Stimulated activated naive CD4-positive, alpha-beta T cell treated with Interleukin-2 at 50 U/mL for 16 hours (primary cell): ENCODE measurements around the gene LGALS8.

Experiments used
- DNase-seq: peaks from one replicate; lab custom pipeline; 2025; lab: John Stamatoyannopoulos, UW

Gene LGALS8

DNA sequence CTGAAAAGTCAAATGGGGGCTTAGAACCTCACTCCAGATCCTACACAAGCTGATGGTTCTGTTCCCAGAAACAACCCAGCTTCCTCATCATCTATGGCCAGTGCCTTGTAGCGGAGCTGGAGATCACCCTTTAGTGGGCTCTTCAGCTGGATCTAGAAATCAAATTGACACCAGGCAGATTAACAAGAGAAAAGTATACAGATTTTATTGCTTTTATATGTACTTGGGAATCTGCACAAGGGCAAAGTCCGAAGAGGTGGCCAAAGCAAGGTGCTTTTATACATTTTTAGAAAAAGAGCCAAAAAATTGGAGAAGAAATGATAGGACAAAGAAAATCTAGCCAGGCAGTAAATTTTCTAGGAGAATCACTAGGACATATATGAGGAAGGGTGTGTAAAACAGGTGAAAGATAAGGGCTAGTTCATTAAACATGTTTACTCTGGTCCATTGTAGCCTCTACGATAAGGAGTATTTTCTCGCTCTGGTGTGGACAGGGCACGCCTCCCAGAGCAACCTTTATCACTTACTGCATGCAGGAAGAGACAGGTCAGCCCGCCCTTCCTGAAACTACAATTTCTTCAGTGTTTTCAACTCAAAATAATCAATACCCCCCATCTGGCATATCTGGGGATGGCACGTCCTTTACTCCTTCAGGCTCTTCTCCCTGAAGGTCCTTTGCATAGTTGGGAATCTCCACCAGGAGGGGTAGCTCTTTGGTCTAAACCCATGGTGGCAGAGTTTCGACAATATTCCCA is 14.0 kb upstream of the LGALS8 start:
- DNase-seq = no peak

DNA sequence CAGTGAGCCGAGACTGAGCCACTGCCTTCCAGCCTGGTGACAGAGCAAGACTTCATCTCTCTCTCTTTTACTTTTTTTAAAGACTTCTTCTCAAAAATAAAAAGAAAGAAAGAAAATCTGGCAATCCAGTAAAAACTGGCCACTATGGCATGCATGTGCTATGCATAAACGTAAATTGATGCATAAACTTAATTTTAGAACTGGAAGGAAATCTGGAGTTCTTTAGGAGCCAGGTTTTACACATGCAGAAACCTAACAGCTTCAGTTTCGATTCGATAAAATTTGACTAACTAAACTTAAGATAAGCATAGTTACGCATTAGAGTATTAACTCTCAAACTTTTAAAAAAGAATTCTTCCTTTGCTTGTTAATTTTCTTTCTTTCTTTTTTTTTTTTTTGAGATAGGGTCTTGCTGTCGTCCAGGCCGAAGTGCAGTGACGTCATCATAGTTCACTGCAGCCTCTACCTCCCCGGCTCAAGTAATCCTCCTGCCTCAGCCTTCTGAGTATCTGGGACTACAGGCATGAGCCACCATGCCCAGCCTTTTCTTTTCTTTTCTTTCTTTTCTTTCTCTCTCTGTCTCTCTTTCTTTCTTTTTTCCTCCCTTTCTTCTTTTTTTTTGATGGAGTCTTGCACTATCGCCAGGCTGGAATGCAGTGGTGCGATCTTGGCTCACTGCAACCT is 11.9 kb upstream of the LGALS8 start:
- no peak for DNase-seq

- no peak for DNase-seq
Observed at GRCh38 chr1:236514703-236515442, 8.9 kb upstream of the LGALS8 start.

GRCh38 chr1:236515443-236515958 is 8.3 kb upstream of the LGALS8 start:
- DNase-seq = no peak

DNA sequence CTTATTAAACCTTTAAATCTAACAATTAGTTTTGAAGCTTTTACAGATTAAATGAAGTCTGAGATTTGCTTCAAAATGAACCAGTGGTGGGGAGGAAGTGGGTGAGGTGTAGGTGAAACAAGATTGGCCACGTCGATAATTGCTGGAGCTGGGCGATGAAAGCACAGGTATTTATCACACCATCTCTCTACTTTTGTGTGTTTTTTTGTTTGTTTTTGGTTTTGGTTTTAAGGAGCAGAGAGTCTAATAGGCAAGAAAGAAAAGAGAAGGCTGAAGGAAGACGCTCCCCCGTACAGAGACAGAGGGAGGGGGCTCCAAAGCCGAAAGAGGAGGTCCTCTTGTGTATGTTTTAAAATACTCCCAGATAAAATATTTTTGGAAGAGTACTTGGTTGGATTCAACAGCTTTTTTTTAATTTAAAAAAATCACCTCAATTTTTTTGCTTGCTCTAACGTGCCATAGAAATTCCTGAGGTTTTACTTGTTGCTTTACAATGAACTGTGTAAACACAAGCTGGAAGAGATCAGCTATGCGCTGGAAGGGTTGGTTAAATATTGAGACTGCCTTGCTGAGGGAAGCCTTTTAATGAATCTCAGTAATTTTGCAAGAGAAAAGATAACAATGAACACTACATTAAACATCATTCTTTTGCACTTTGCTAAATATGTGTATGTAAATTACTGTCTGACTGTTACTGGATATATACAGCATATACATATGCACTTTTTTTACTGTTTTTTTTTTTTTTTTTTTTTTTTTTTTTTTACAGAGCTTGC is 6.7 kb upstream of the LGALS8 start:
- DNase-seq = no peak

DNA sequence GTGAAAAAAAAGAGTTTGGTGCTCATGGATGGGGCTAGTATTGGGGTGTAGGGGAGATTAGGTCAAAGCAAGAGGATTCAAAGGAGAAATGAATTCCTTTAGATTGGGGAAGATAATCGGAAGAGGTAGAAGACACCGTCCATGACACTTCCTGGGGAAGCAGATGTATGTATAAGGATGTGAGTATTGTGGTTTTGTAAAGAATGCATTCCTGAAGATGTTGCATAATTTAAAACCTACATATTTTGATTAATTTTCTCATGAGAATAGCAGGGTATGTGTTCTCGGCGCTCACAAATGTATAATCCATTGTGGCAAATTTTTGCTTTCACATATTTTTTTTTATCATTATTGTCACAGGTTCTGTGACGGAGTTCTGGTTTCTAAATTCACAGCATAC is 5.5 kb upstream of the LGALS8 start:
- no peak for DNase-seq

DNA sequence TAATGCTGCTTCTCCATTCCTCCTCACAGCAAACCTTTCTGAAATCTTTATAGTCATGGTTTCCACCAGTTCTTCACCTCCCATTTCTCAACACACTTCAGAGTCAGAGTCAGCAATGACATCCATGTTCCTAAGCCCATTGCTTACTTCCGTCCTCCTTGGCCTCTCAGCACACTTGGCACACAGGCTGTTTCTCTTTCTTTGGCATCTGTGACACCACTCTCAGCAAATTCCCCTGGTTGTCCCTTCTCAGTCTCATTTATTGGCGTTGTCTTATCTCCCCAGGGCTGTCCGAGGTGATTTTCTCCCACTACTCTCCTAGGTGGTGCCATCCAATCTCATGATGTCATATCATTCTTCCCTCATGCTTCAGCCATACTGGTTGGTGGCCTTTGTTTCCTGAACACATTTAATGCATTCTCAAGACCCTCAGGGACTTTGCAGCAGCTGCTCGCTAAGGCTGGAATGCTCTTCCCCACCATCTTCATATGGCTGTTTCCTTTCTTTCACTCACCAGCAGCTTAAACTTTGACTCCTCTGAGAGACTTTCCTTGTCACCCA is 3.3 kb upstream of the LGALS8 start:
- no peak for DNase-seq

DNA sequence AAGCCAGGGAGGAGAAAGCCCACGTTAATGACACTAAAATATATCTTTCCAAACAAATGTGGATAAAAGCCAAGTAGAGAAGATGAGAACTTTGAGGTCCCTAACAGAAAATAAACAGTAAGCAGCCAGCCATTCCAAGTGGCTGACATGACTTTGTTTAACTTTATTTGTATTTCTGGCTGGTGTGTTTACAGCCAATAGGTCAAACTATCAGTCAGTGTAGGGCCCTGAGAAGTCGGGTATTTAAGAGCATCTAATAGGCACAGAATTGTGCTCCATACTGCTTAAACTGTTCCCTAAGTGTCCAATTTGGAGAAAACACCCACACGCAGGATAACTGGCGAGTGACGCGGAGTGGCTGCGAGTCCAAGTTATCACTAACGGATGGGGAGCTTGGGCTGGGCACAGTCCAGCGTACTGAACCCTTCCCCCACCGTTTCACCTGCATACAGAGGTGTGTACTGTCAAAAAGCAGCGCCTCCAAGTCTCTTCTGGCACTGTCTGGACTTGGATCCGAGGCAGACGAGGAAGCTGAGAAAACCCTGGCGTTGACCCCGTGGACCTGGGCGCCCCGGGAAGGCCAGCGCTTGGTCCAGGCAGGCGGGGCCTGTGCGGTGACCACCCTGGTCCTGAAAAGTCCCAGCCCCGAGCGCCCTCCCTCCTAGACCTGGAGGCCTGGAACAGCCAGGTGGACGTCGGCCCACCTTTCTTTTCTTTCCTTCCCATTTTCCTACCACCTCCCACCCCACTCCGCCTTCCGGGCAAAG is 662 bp upstream of the LGALS8 start:
- DNase-seq = no peak

DNA sequence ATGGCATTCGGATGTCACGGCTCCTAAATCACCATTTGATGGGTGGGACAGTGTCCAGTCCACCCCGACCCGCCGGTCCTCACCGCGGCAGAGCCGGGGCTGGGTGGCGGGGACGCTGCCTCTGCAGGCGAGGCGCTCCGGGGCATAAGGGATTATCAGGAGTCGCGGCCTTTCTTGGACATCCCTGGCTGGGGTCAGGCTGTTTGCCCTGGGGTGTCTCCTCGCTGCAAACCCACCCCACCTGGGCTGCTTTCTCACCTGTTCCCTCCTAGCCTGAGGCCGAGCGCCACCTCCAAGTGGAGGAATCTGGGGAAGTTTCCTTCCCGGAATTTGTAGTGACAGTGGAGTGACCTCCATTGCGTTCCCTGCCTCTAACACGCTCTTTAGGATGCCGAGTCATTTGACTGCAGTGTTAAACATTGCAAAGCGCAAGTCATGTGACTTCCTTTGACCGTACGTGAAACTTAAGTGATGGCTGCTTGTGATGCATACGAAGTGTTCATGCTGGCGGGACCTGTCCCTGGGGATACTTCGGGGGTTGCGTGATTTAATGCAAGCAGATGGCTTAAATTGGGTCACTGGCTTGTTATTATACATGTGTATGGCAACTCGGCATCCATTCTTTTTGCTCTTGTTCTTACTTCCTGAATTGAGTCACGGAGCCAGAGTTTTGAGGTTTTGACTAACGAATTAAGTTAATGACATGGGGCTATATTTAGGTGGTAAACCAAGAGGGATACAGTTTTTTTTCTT is 536 bp downstream of the LGALS8 start:
- peak; percentile 55 for DNase-seq

DNA sequence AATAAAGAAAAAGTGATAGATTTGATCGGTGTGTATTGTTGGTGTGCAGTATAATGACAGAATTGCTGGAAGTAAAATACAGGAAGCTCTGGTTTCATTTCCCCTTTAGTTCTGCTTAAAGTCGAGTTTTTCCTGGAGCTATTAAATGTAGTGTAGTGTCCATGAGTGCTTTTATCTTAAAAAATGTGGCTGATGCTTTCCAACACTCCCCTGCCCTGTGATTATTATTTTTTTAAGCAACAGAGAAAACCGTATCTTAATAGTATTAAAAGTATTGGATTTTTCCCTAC is 1.1 kb downstream of the LGALS8 start:
- no peak for DNase-seq

GRCh38 chr1:236526079-236526478 is 2.3 kb downstream of the LGALS8 start:
- no peak for DNase-seq

DNA sequence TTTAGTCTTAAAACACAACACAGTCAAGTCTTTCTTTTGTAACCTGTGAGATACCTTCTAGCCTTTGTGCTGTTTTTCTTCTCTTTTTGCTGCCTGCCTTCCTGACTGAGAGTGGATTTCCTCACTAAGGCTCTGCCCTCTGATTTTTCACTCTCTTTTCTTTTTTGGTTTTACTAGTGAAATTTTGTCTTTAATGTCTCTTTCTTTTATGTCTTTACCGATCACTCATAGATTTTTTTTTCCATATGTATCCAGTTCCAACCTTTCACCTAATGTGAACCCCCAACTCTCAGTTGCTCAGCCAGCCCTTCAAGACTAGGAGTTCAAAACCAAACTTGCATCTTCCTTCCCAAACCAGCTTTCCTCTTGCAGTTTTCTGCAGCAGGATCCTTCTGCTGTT is 6.5 kb downstream of the LGALS8 start:
- DNase-seq = no peak

- no peak for DNase-seq
Observed at GRCh38 chr1:236530959-236531358, 7.2 kb downstream of the LGALS8 start.

DNA sequence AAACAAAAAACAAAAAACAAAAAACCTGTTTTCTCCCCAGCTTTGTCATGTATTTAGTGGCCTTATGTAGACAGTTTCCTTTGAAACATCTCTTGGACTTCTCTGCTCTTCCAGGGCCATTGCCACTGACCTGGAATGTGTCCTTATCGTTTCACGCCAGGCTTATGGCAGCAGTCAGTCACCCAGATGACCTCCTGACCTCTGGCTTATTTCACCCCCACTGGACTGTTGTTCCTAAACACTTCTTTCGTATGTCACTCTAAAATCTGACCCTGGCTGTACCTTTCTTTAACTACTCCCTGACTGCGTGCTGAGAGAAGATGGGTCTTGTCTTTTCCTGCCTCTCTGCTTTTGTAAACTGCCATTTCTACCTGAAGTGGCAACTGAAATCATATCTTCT is 9.1 kb downstream of the LGALS8 start:
- no peak for DNase-seq

DNA sequence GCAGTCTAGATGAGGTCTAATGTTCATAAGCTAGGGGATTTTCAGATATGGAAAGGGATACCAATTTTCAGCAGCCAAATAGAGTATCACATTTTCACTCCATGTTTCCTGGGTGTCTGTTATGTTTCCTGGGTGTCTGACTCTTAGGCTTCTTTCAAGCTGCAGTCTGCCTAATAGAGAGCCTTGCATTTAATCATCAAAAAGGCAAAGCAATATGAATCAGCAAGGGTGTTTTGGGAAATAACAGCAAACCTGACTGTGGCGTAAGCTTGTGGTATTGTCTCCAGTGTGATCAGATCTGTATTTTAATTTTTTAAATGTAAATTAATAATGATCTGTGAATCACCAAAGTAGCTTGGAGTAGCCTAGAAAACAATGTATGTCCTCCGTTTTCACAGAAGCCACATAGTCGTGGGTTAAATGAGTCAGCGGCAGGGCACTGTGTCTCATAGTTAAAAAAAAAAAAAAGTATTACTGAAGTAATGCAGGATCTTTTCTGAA is 10.4 kb downstream of the LGALS8 start:
- DNase-seq = peak; percentile 54

DNA sequence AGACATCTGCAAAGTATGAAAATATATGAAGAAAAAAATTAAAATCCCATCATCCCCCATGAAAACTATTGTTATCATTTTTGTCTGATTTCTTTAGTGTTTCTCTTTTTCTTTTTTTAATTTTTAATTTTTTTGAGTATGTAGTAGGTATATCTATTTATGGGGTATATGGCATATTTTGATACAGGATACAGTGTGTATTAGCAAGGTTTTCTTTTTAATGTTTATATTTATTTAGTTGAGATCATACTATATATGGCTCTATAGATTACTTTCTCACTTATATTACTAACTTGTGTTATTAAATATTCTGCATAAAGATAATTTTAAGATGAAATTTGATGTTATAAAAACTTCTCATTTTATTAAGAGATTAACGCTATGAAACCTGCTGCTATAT is 11.4 kb downstream of the LGALS8 start:
- no peak for DNase-seq

- DNase-seq = no peak
Observed at GRCh38 chr1:236535662-236536161, 11.9 kb downstream of the LGALS8 start.

- no peak for DNase-seq
Observed at GRCh38 chr1:236536540-236536939, 12.8 kb downstream of the LGALS8 start.

- DNase-seq = no peak
Observed at GRCh38 chr1:236540813-236541465, 17.2 kb downstream of the LGALS8 start.

DNA sequence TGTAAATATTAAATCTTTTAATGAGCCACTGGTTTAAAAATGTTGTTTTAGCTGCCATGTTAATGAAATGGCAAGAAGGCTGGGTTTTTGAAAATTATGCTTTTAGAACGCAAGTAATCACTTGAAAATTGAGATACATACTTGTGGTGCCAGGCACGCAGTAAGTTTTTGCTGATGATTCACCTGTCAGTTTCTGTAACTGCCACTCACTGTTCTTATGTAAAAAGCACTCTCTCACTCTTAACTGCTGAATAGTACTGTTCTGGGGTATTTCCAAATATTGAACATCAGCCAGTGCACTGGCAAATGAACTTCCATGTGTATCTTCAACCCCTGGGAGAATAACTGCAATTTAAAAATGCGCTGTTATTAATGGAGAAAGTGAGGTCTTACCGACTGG is 17.9 kb downstream of the LGALS8 start:
- no peak for DNase-seq
